B cell (primary cell): ENCODE measurements around the gene ANKRD35. TPM values are rescaled to one million over a fixed set of nuclear protein-coding genes. Genes with fewer than 3 reads are reported as not detected.
"Not testable (repeated sequence)": the region's sequence is repeated elsewhere in the genome, so short reads cannot be mapped to it uniquely, and the experiment has no call there.

Source experiments
- ATAC-seq: fragments of 200-7000 bp; cut with Tn5 transposase; one replicate; pipeline ENCODE4 v1.10.0; 2021; ENCODE audit warnings: low read depth, mild to moderate bottlenecking, moderate number of reproducible peaks, moderate library complexity
- CTCF ChIA-PET: fragments of 350-600 bp; sonication (Branson Sonifier 250); formaldehyde crosslinking; loops from one replicate; lab custom pipeline; 2021; ENCODE audit warnings: antibody characterized with exemption, inconsistent platforms; lab: Charles Lee
- POLR2A ChIA-PET: fragments of 350-600 bp; sonication (Branson Sonifier 250); formaldehyde crosslinking; loops from one replicate; lab custom pipeline; 2021; ENCODE audit warnings: antibody characterized with exemption; lab: Charles Lee
- DNase-seq: peaks from one replicate; pipeline ENCODE4 v3.0.0; 2013
- H2AFZ ChIP-seq: 2 replicates; pipeline ENCODE4 v1.6.1; 2012; ENCODE audit warnings: mild to moderate bottlenecking, low read depth, low read length; ENCODE audit not compliant: insufficient read depth, poor library complexity, severe bottlenecking
- H3K27ac ChIP-seq, 2 donors: 1 replicate in 1 of 2; 2 replicates in 1 of 2; pipeline ENCODE4 v1.5.1; 2012 to 2013; ENCODE audit warnings: low read length in 2 of 2, mild to moderate bottlenecking in 2 of 2, moderate library complexity in 1 of 2
- H3K27me3 ChIP-seq, 4 experiments: fragments of 200-600 bp in 1 of 4; sonication (generic) in 1 of 4; replicated peaks in 1 of 4; 1 replicate in 2 of 4; 2 replicates in 2 of 4; pipeline versions ENCODE4 v1.6.1 to v1.7.0; 2013 to 2016; ENCODE audit warnings: low read length in 3 of 4, mild to moderate bottlenecking in 2 of 4, mixed read lengths in 1 of 4, moderate library complexity in 1 of 4; ENCODE audit not compliant: insufficient read depth in 4 of 4, control insufficient read depth in 3 of 4; ENCODE audit errors: control extremely low read depth in 1 of 4
- H3K36me3 ChIP-seq, 2 experiments: replicated peaks in 1 of 2; 1 replicate in 1 of 2; 2 replicates in 1 of 2; pipeline versions ENCODE4 v1.6.1 to v1.7.1; 2013; ENCODE audit warnings: low read length in 1 of 2; ENCODE audit not compliant: insufficient read depth in 2 of 2, control insufficient read depth in 1 of 2; ENCODE audit errors: control extremely low read depth in 1 of 2, extremely low read depth in 1 of 2
- H3K4me1 ChIP-seq, 2 donors: fragments of 200-600 bp in 1 of 2; sonication (generic) in 1 of 2; 1 replicate in 1 of 2; 2 replicates in 1 of 2; pipeline versions ENCODE4 v1.5.1 to v1.6.1; 2013 to 2017; ENCODE audit warnings: low read length in 2 of 2; ENCODE audit not compliant: control insufficient read depth in 2 of 2, insufficient read depth in 2 of 2
- H3K4me2 ChIP-seq: replicated peaks from 2 replicates; pipeline ENCODE3; 2012; ENCODE audit warnings: mild to moderate bottlenecking, low read depth, low read length; ENCODE audit not compliant: poor library complexity, severe bottlenecking
- H3K4me3 ChIP-seq, 5 experiments: fragments of 200-600 bp in 1 of 5; sonication (generic) in 1 of 5; 1 replicate in 3 of 5; 2 replicates in 2 of 5; pipeline versions ENCODE4 v1.5.1 to v1.7.0; 2011 to 2016; ENCODE audit warnings: low read length in 4 of 5, mild to moderate bottlenecking in 4 of 5, low read depth in 2 of 5, control low read depth in 1 of 5, moderate library complexity in 1 of 5; ENCODE audit not compliant: insufficient read depth in 1 of 5; ENCODE audit errors: control extremely low read depth in 1 of 5, extremely low read depth in 1 of 5
- H3K79me2 ChIP-seq: fragments of 200-600 bp; sonication (generic); one replicate; pipeline ENCODE4 v1.6.0; 2016; ENCODE audit warnings: low read length; ENCODE audit not compliant: control insufficient read depth, insufficient read depth
- H3K9ac ChIP-seq: fragments of 200-600 bp; sonication (generic); 2 replicates; pipeline ENCODE4 v1.6.1; 2017; ENCODE audit warnings: mild to moderate bottlenecking, low read length, moderate library complexity
- H3K9me3 ChIP-seq, 3 donors: one replicate each; pipeline versions ENCODE4 v1.6.1 to v1.7.1; 2013; ENCODE audit warnings: low read length in 2 of 3; ENCODE audit not compliant: control insufficient read depth in 2 of 3, insufficient read depth in 1 of 3; ENCODE audit errors: control extremely low read depth in 1 of 3
- H4K20me1 ChIP-seq: 2 replicates; pipeline ENCODE4 v1.6.0; 2012; ENCODE audit warnings: mild to moderate bottlenecking, low read length; ENCODE audit not compliant: insufficient read depth, control insufficient read depth, poor library complexity, severe bottlenecking
- H3K27ac Mint-ChIP-seq: one replicate; pipeline ENCODE4 v1.8.0; 2021; ENCODE audit warnings: mixed read lengths
- H3K27me3 Mint-ChIP-seq: one replicate; pipeline ENCODE4 v1.8.0; 2021; ENCODE audit warnings: mixed read lengths
- H3K4me1 Mint-ChIP-seq: one replicate; pipeline ENCODE4 v1.8.0; 2021; ENCODE audit warnings: mixed read lengths
- H3K4me3 Mint-ChIP-seq: one replicate; pipeline ENCODE4 v1.8.0; 2021; ENCODE audit warnings: mixed read lengths
- H3K9me3 Mint-ChIP-seq: one replicate; pipeline ENCODE4 v1.8.0; 2022; ENCODE audit warnings: mixed read lengths; ENCODE audit not compliant: insufficient read depth
- CTCF ChIP-seq: fragments of 200-600 bp; IDR thresholded peaks from one replicate; pipeline ENCODE4 v1.8.0; 2022; ENCODE audit warnings: antibody characterized with exemption, mild to moderate bottlenecking
- EZH2 ChIP-seq: IDR thresholded peaks from 2 replicates; pipeline ENCODE4 v1.6.1; 2012; ENCODE audit warnings: borderline replicate concordance, low read depth, mild to moderate bottlenecking, moderate library complexity, low read length; ENCODE audit not compliant: insufficient read depth, poor library complexity, severe bottlenecking
- WGBS: methylation state at CpG from one replicate; pipeline ENCODE4 v1.1.5; 2013; ENCODE audit warnings: missing lambda C conversion rate; ENCODE audit not compliant: insufficient coverage; 5-methylcytosine and 5-hydroxymethylcytosine counted together
- intact Hi-C: fragments of 100-400 bp; cut with micrococcal nuclease; formaldehyde crosslinking; loops from one replicate; pipeline ENCODE4 v1.10.0; 2022
- polyA plus RNA-seq: library from polyadenylated mRNA; depleted of rRNA; stranded (reverse); fragments of >200 nt; gene quantifications from 2 replicates; pipeline ENCODE4 v1.2.3, GENCODE V29; 2012
- total RNA-seq, 2 donors: library from RNA; stranded (reverse); fragments of 120-200 nt in 1 of 2; gene quantifications; 1 replicate in 1 of 2; 2 replicates in 1 of 2; pipeline versions ENCODE4 v1.2.3 to v1.2.4, GENCODE V29; 2013 to 2022

The ANKRD35 gene
- total and polyA plus RNA-seq, 2 donors (not counting 1 experiment from before 2014, with no cell fraction given) = 0.04 TPM; not detected in 1

GRCh38 chr1:145843031-145843430 is 42.6 kb downstream of the ANKRD35 start:
- no peak for DNase-seq
- ATAC-seq = no peak
- no peak overlapping the region for H2AFZ ChIP-seq
- no peak overlapping the region for H3K27ac ChIP-seq
- no peak overlapping the region for H3K27ac Mint-ChIP-seq
- no peak overlapping the region for H3K4me3 ChIP-seq
- H3K27me3 ChIP-seq = no peaks in the 10 kb centered on the region
- no peak overlapping the region for H3K4me3 Mint-ChIP-seq
- no peak for TF ChIP-seq EZH2
- TF ChIP-seq CTCF = no peak
- peaks cover 18 to 24% of the 10 kb centered on the region in 2 donors for H3K4me1 ChIP-seq
- H3K9me3 ChIP-seq = no peaks in the 10 kb centered on the region
- ChIA-PET CTCF (interaction anchor here (6.4 to 6.6 kb wide), 3 partner anchors 15 to 135 kb away, joined by 68 to 148 read pairs (median 107); partner anchors contain the start of genes ITGA10 and PIAS3), POLR2A (no interaction called here)
- 100% methylated on average over 1 of the region's 3 CpGs for WGBS
- H3K9ac ChIP-seq = no peak overlapping the region
- H3K4me2 ChIP-seq = no peak overlapping the region
- peaks cover 7% of the 10 kb centered on the region for H3K4me1 Mint-ChIP-seq
- intact Hi-C loops = no loop called here
- H3K36me3 ChIP-seq = peaks cover 20 to 57% of the 10 kb centered on the region in 2 experiments
- H3K27me3 Mint-ChIP-seq = no peaks in the 10 kb centered on the region
- no peaks in the 10 kb centered on the region for H4K20me1 ChIP-seq
- no peaks in the 10 kb centered on the region for H3K79me2 ChIP-seq
- H3K9me3 Mint-ChIP-seq = no peaks in the 10 kb centered on the region

GRCh38 chr1:145837656-145838055 is 48.0 kb downstream of the ANKRD35 start:
- ChIA-PET CTCF (no interaction called here), POLR2A (no interaction called here)
- Histone ChIP-seq H3K27ac (no peak overlapping the region), H3K27me3 (no peaks in the 10 kb centered on the region), H3K4me1 (no peaks in the 10 kb centered on the region), H3K79me2 (no peaks in the 10 kb centered on the region), H3K9me3 (no peaks in the 10 kb centered on the region), H3K36me3 (peaks cover 34 to 91% of the 10 kb centered on the region in 2 experiments), H4K20me1 (no peaks in the 10 kb centered on the region), H3K9ac (no peak overlapping the region), H3K4me2 (no peak overlapping the region), H2AFZ (no peak overlapping the region), H3K4me3 (no peak overlapping the region)
- WGBS = 100% methylated on average over 1 of the region's 1 CpG
- no peaks in the 10 kb centered on the region for H3K27me3 Mint-ChIP-seq
- intact Hi-C loops = no loop called here
- no peak overlapping the region for H3K4me3 Mint-ChIP-seq
- no peak for TF ChIP-seq EZH2
- TF ChIP-seq CTCF = no peak
- H3K9me3 Mint-ChIP-seq = no peaks in the 10 kb centered on the region
- ATAC-seq (no peak), DNase-seq (no peak)
- no peak overlapping the region for H3K27ac Mint-ChIP-seq
- H3K4me1 Mint-ChIP-seq = no peaks in the 10 kb centered on the region

- H3K9me3 Mint-ChIP-seq, H3K4me2 ChIP-seq, H2AFZ ChIP-seq, H3K27ac ChIP-seq, H3K4me3 Mint-ChIP-seq, CTCF ChIA-PET, H3K27me3 ChIP-seq, DNase-seq, intact Hi-C loops, H3K9me3 ChIP-seq, H3K9ac ChIP-seq, H3K4me1 ChIP-seq, H3K27me3 Mint-ChIP-seq, H3K27ac Mint-ChIP-seq, H4K20me1 ChIP-seq, H3K79me2 ChIP-seq, ATAC-seq, H3K4me3 ChIP-seq: not testable (repeated sequence)
- POLR2A ChIA-PET = interaction anchor here (0.7 kb wide), 1 partner anchor 181 kb away, joined by 3 read pairs; no protein-coding TSS in a partner anchor
- peaks cover 13% of the 10 kb centered on the region for H3K4me1 Mint-ChIP-seq
- 100% methylated on average over 2 of the region's 2 CpGs for WGBS
- peaks cover 18 to 89% of the 10 kb centered on the region in 2 experiments for H3K36me3 ChIP-seq
These were observed 54.9 kb downstream of the ANKRD35 start for GRCh38 chr1:145830810-145831209.
